NT2/D1 (cell line): ENCODE results near the gene DCUN1D2.

Source experiments
- YY1 ChIP-seq: IDR thresholded peaks from 2 replicates; pipeline ENCODE4 v1.6.1; 2011; ENCODE audit not compliant: insufficient read length, insufficient read depth
- ZNF274 ChIP-seq: IDR thresholded peaks from 2 replicates; pipeline ENCODE4 v1.6.1; 2011; ENCODE audit warnings: mild to moderate bottlenecking, low read depth, low read length

DNA sequence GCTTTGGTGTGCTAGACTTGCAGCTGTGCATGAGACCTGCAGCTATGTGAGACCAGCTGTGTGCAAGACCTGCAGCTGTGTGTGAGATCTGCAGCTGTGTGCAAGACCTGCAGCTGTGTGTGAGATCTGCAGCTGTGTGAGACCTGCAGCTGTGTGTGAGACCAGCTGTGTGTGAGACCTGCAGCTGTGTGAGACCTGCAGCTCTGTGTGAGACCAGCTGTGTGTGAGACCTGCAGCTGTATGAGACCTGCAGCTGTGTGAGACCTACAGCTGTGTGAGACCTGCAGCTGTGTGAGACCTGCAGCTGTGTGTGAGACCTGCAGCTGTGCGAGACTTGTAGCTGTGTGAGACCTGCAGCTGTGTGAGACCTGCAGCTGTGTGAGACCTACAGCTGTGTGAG lies 6.7 kb upstream of the DCUN1D2 start:
- TF ChIP-seq ZNF274 (no peak), YY1 (no peak)
